Spleen (tissue), 7 donors: ENCODE measurements around the gene NFX1.

Experiments
- POLR2A ChIP-seq, 3 donors: fragments of 450-650 bp; IDR thresholded peaks; one replicate each; pipeline ENCODE4 v1.5.1; 2017; ENCODE audit warnings: antibody characterized with exemption in 3 of 3, mild to moderate bottlenecking in 1 of 3
- POLR2AphosphoS5 ChIP-seq, 3 donors: sonication (generic); formaldehyde crosslinking; IDR thresholded peaks; one replicate each; pipeline ENCODE4 v1.5.1; 2017; ENCODE audit warnings: antibody characterized with exemption in 3 of 3
- TF ChIP-seq, protein P1 (sequence below), 11 experiments: fragments of 200-600 bp in 7 of 11; fragments of 450-650 bp in 4 of 11; sonication (generic) in 4 of 11; IDR thresholded peaks in 8 of 11; conservative IDR thresholded peaks in 3 of 11; 1 replicate in 7 of 11; 2 replicates in 4 of 11; pipeline versions ENCODE4 v1.4.0 to v1.8.0; 2016 to 2021; ENCODE audit warnings: antibody characterized with exemption in 11 of 11, inconsistent platforms in 4 of 11, mild to moderate bottlenecking in 1 of 11
- donor health status: DM: no; HTN: no; CAD: no; lungs with moderate emphysema.
- donor health status: DM: no; HTN: no; CAD: no.
- donor health status: DM: no; HTN: no; CAD: no.

DNA sequence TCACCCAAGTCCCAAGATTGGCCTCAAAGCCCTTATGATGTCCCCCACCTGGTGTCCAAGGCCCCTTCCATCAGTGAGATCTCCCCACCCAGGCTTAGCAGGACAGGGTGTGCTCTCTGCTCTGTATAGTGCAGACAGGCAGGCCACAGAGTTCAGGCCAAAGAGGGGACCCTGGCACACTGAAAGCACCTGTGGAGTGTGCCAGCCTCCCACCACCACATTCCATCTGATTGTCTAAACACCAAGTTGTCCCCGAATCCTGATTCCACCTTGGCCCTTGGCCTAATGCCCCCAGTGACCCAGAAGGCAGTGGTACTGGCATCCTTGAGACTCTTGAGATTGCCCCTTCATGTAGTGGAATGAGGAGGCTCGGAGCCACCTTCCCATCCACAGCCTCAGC, 45.0 kb upstream of the NFX1 start:
- TF ChIP-seq, protein P1, sequence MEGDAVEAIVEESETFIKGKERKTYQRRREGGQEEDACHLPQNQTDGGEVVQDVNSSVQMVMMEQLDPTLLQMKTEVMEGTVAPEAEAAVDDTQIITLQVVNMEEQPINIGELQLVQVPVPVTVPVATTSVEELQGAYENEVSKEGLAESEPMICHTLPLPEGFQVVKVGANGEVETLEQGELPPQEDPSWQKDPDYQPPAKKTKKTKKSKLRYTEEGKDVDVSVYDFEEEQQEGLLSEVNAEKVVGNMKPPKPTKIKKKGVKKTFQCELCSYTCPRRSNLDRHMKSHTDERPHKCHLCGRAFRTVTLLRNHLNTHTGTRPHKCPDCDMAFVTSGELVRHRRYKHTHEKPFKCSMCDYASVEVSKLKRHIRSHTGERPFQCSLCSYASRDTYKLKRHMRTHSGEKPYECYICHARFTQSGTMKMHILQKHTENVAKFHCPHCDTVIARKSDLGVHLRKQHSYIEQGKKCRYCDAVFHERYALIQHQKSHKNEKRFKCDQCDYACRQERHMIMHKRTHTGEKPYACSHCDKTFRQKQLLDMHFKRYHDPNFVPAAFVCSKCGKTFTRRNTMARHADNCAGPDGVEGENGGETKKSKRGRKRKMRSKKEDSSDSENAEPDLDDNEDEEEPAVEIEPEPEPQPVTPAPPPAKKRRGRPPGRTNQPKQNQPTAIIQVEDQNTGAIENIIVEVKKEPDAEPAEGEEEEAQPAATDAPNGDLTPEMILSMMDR (IDR thresholded peaks at IDR 0.05 in 8 of 11, conservative IDR thresholded peaks at IDR 0.05 in 3 of 11): no peak
- TF ChIP-seq POLR2AphosphoS5 (IDR thresholded peaks at IDR 0.05) (no peak), POLR2A (IDR thresholded peaks at IDR 0.05) (no peak)
